ENCODE results near the gene GALK2.

The GALK2 gene

DNA sequence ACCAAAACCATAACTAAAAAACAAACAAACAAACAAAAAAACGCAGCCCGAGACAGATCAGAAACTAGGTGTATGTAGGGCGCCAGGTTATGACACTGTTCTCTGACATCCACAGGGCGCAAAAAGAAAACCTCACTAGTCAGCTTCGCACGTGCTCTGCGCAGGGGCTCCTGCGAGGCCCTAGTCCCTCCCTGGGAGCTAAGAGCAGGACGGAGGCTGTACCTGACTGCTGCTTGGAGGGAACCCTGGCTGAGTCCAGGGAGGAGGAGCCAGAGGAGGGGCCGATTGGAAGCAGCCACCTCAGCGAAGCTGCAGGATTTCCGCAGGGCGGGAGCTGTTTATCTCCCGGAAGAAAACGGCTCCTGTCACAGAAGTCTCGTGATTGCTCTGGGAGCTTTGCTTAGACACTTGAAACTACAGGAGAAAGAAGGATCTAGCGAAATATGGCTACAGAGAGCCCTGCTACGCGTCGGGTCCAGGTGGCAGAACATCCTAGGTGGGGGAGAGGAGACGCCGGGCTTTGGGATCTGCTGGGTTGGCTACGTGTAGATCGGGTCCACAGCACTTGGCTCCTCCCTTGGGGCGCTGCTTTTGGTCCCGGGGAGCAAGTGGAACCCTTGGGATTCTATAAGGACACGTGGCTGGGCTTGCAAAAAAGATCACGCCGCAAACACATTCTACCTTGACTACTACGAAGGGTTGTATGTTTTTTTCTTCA lies at the start of gene GALK2:
Gene GALK2 (plus strand): TSS at position 368 of the 718 bp plus-strand sequence. CDS start 76 bp downstream, at position 444.
- Histone ChIP-seq H3K9me3 (ENCODE audit: control insufficient read depth in 2 of 2, low read length in 2 of 2) (no peaks in the 10 kb centered on the region), H3K4me3 (ENCODE audit: low read length in 2 of 2) (peak within 1 kb of the TSS; percentile 94 to 95), H3K27ac (ENCODE audit: low read depth in 2 of 2, low read length in 2 of 2) (peak within 1 kb of the TSS; percentile 87 to 90), H3K27me3 (ENCODE audit: control insufficient read depth in 2 of 2, insufficient read depth in 2 of 2, low read length in 2 of 2) (no peaks in the 10 kb centered on the region), H3K9ac (ENCODE audit: low read depth in 1 of 2, low read length in 2 of 2) (peak within 1 kb of the TSS; percentile 78 to 82), H3K4me1 (ENCODE audit: control insufficient read depth in 2 of 2, insufficient read depth in 2 of 2, low read length in 2 of 2) (peaks cover 3 to 4% of the 10 kb centered on the region in 2 donors), H3K36me3 (ENCODE audit: control insufficient read depth in 2 of 2, insufficient read depth in 2 of 2, low read length in 2 of 2) (no peaks in the 10 kb centered on the region)

DNA sequence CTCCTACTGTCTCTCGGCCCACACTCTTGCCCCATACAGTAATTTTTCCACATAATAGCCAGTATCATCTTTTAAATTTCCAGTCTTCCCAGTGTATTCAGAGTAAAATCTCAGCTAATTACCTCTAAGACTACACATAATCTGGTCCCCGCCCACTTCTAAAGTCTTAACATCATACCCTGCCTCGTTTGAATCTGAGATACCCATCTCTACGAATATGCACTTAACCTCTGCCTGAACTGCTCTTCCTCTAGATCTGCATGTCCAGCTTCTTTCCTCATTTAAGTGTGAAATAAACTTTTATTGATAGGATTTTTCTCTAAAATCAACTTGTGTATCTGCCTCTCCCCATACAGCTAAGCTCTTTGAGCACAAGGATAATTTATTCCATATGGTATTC lies 49.2 kb upstream of the GALK2 start:
- H3K9me3 ChIP-seq (ENCODE audit: control insufficient read depth in 2 of 2, low read length in 2 of 2), result no peaks in the 10 kb centered on the region
- H3K36me3 ChIP-seq (ENCODE audit: control insufficient read depth in 2 of 2, insufficient read depth in 2 of 2, low read length in 2 of 2), result peaks cover 0 to 2% of the 10 kb centered on the region in 2 donors
- H3K27ac ChIP-seq (ENCODE audit: low read depth in 2 of 2, low read length in 2 of 2), result no peak overlapping the region
- H3K27me3 ChIP-seq (ENCODE audit: control insufficient read depth in 2 of 2, insufficient read depth in 2 of 2, low read length in 2 of 2), result no peaks in the 10 kb centered on the region
- H3K9ac ChIP-seq (ENCODE audit: low read depth in 1 of 2, low read length in 2 of 2), result no peak overlapping the region
- H3K4me1 ChIP-seq (ENCODE audit: control insufficient read depth in 2 of 2, insufficient read depth in 2 of 2, low read length in 2 of 2), result no peaks in the 10 kb centered on the region
- H3K4me3 ChIP-seq (ENCODE audit: low read length in 2 of 2), result no peak overlapping the region

DNA sequence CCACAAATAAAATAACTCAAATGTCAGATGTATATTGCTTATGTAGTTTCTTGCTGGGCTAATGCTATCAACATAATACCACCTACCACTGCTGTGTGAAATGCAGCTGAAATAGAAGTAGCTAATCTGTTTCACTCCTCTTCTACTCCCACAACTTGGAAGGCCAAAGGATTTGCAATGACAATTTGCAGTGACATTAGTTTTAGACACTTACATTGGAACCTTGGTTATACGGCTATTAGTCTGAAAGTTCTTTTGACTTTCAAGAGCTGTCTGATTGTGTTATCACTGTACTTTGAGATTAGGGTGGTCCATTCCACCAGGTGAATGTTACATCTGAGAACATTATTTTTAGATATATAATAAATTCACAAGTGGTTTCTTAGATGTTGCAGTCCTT lies 48.1 kb upstream of the GALK2 start:
- Histone ChIP-seq H3K36me3 (ENCODE audit: control insufficient read depth in 2 of 2, insufficient read depth in 2 of 2, low read length in 2 of 2) (peaks cover 0 to 2% of the 10 kb centered on the region in 2 donors), H3K4me3 (ENCODE audit: low read length in 2 of 2) (no peak overlapping the region), H3K9me3 (ENCODE audit: control insufficient read depth in 2 of 2, low read length in 2 of 2) (no peaks in the 10 kb centered on the region), H3K27me3 (ENCODE audit: control insufficient read depth in 2 of 2, insufficient read depth in 2 of 2, low read length in 2 of 2) (no peaks in the 10 kb centered on the region), H3K27ac (ENCODE audit: low read depth in 2 of 2, low read length in 2 of 2) (no peak overlapping the region), H3K4me1 (ENCODE audit: control insufficient read depth in 2 of 2, insufficient read depth in 2 of 2, low read length in 2 of 2) (no peaks in the 10 kb centered on the region), H3K9ac (ENCODE audit: low read depth in 1 of 2, low read length in 2 of 2) (no peak overlapping the region)

DNA sequence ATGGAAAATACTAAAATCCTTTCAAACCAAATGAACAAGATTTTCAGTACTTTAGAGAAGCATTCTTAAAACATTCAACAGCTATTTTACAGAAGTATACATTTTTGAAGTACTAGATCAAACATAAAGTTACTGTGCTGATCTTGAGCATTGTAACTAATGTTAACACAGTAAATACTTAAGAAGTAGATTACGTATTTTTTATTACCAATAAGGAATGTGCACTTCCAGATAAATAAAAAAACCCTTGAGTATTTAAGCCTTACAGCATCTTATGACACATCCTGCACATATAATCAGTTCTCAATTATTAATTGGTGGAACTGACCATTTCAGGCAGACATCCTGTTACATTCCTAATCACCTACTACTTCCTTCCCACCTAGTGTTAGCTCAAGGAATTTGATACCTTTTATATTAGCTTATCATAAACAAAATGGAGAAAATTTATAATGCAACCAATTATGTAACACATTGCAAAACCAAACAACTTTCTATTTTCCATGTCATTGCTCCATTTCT lies 47.4 kb upstream of the GALK2 start:
- Histone ChIP-seq H3K36me3 (ENCODE audit: control insufficient read depth in 2 of 2, insufficient read depth in 2 of 2, low read length in 2 of 2) (peaks cover 5 to 6% of the 10 kb centered on the region in 2 donors), H3K4me1 (ENCODE audit: control insufficient read depth in 2 of 2, insufficient read depth in 2 of 2, low read length in 2 of 2) (no peaks in the 10 kb centered on the region), H3K4me3 (ENCODE audit: low read length in 2 of 2) (no peak overlapping the region), H3K9me3 (ENCODE audit: control insufficient read depth in 2 of 2, low read length in 2 of 2) (no peaks in the 10 kb centered on the region), H3K27ac (ENCODE audit: low read depth in 2 of 2, low read length in 2 of 2) (no peak overlapping the region), H3K9ac (ENCODE audit: low read depth in 1 of 2, low read length in 2 of 2) (no peak overlapping the region), H3K27me3 (ENCODE audit: control insufficient read depth in 2 of 2, insufficient read depth in 2 of 2, low read length in 2 of 2) (no peaks in the 10 kb centered on the region)

DNA sequence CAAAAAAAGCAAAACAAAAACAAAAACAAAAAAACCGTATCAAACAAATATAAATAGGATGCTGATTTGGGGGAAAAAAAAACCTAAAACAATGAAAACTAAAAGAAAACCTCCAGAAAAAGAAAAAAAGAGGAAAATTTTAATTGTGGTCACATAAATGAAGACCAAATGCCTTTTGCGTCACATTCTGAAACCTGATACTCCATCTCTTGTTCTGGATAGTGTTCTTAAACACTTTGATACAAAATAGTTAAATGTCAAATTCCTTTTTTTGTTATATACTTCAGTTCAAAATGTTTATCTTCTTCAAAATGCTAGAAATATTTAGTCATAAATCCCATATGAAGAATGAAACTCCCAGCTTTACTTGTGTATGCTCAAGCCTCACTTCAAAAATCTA lies 45.7 kb upstream of the GALK2 start:
- H3K27ac ChIP-seq (ENCODE audit: low read depth in 2 of 2, low read length in 2 of 2), result no peak overlapping the region
- no peaks in the 10 kb centered on the region for H3K9me3 ChIP-seq (ENCODE audit: control insufficient read depth in 2 of 2, low read length in 2 of 2)
- H3K36me3 ChIP-seq (ENCODE audit: control insufficient read depth in 2 of 2, insufficient read depth in 2 of 2, low read length in 2 of 2), result peaks cover 15 to 21% of the 10 kb centered on the region in 2 donors
- H3K4me3 ChIP-seq (ENCODE audit: low read length in 2 of 2), result no peak overlapping the region
- H3K27me3 ChIP-seq (ENCODE audit: control insufficient read depth in 2 of 2, insufficient read depth in 2 of 2, low read length in 2 of 2), result no peaks in the 10 kb centered on the region
- H3K9ac ChIP-seq (ENCODE audit: low read depth in 1 of 2, low read length in 2 of 2), result no peak overlapping the region
- no peaks in the 10 kb centered on the region for H3K4me1 ChIP-seq (ENCODE audit: control insufficient read depth in 2 of 2, insufficient read depth in 2 of 2, low read length in 2 of 2)

DNA sequence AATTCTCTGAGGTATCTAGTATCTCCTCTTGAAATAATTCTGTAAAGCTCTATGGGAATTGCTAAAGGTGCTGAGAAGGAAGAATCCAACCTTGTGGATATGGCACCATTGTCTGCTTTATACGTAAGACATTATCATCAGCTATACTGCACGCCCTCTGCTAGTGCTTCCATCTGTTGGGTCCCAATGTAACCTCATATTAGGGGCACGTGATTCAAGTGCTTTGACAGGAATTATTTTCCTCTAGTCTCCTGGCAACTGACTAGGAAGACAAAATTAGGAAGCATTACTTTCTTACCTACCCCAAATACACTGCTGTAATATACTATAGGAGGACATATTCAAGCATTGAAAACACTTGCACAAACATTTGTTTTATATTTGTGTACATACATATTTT lies 38.6 kb upstream of the GALK2 start:
- no peaks in the 10 kb centered on the region for H3K27me3 ChIP-seq (ENCODE audit: control insufficient read depth in 2 of 2, insufficient read depth in 2 of 2, low read length in 2 of 2)
- no peak overlapping the region for H3K4me3 ChIP-seq (ENCODE audit: low read length in 2 of 2)
- peaks cover 47 to 62% of the 10 kb centered on the region in 2 donors for H3K36me3 ChIP-seq (ENCODE audit: control insufficient read depth in 2 of 2, insufficient read depth in 2 of 2, low read length in 2 of 2)
- H3K4me1 ChIP-seq (ENCODE audit: control insufficient read depth in 2 of 2, insufficient read depth in 2 of 2, low read length in 2 of 2), result no peaks in the 10 kb centered on the region
- no peak overlapping the region for H3K27ac ChIP-seq (ENCODE audit: low read depth in 2 of 2, low read length in 2 of 2)
- H3K9me3 ChIP-seq (ENCODE audit: control insufficient read depth in 2 of 2, low read length in 2 of 2), result no peaks in the 10 kb centered on the region
- H3K9ac ChIP-seq (ENCODE audit: low read depth in 1 of 2, low read length in 2 of 2), result no peak overlapping the region

DNA sequence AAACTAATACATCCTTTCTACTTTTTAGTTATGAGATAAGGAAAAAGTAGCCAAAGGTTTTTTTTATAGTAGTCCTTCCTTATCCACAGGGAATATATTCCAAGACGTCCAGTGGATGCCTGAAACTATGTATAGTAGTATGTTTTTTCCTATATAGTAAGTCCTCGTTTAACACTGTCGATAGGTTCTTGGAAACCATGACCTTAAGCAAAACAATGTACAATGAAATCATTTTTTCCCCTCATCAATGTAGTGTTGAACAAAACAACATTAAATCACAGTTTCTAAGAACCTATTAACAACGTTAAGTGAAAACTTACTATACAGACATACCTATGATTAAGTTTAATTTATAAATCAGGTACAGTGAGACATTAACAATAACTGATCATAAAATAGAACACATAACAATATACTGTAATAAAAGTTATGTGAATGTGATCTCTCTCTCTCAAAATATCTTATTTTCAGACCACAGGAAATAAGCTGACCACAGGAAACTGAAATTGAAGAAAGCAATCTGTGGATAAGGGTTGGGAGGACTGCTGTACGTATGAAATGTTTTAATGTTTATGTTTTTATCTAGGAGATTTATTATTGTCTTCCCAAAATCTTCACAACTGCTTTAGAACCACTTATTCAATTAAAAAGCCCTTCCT lies 35.2 kb upstream of the GALK2 start:
- no peak overlapping the region for H3K27ac ChIP-seq (ENCODE audit: low read depth in 2 of 2, low read length in 2 of 2)
- peaks cover 53 to 61% of the 10 kb centered on the region in 2 donors for H3K36me3 ChIP-seq (ENCODE audit: control insufficient read depth in 2 of 2, insufficient read depth in 2 of 2, low read length in 2 of 2)
- H3K4me1 ChIP-seq (ENCODE audit: control insufficient read depth in 2 of 2, insufficient read depth in 2 of 2, low read length in 2 of 2), result no peaks in the 10 kb centered on the region
- no peak overlapping the region for H3K4me3 ChIP-seq (ENCODE audit: low read length in 2 of 2)
- no peaks in the 10 kb centered on the region for H3K9me3 ChIP-seq (ENCODE audit: control insufficient read depth in 2 of 2, low read length in 2 of 2)
- H3K27me3 ChIP-seq (ENCODE audit: control insufficient read depth in 2 of 2, insufficient read depth in 2 of 2, low read length in 2 of 2), result no peaks in the 10 kb centered on the region
- no peak overlapping the region for H3K9ac ChIP-seq (ENCODE audit: low read depth in 1 of 2, low read length in 2 of 2)

DNA sequence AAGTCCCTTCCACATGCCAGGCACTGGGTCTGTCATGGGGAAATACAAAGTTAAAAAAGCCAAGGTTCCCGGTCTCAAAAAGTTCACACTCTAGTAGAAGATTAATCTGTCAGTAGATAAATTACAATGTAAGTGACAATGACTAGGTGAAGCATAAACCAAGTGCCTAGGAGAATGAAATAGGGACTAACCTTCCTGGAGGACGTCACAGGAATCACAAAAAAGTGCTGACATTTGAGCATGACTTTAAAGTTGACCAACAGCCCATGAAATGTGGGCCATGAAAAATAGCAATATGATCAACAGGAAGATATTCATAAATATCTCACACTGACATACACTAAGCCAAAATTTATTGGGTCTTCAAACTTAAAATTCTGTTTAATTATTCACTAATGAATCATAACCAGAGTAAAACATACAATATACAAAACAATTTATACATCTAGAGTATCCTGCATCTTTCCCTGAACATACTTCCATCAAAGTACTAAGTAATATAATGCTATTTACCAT lies 34.6 kb upstream of the GALK2 start:
- Histone ChIP-seq H3K4me3 (ENCODE audit: low read length in 2 of 2) (no peak overlapping the region), H3K9me3 (ENCODE audit: control insufficient read depth in 2 of 2, low read length in 2 of 2) (no peaks in the 10 kb centered on the region), H3K4me1 (ENCODE audit: control insufficient read depth in 2 of 2, insufficient read depth in 2 of 2, low read length in 2 of 2) (no peaks in the 10 kb centered on the region), H3K27ac (ENCODE audit: low read depth in 2 of 2, low read length in 2 of 2) (no peak overlapping the region), H3K36me3 (ENCODE audit: control insufficient read depth in 2 of 2, insufficient read depth in 2 of 2, low read length in 2 of 2) (peaks cover 49 to 56% of the 10 kb centered on the region in 2 donors), H3K27me3 (ENCODE audit: control insufficient read depth in 2 of 2, insufficient read depth in 2 of 2, low read length in 2 of 2) (no peaks in the 10 kb centered on the region), H3K9ac (ENCODE audit: low read depth in 1 of 2, low read length in 2 of 2) (no peak overlapping the region)

DNA sequence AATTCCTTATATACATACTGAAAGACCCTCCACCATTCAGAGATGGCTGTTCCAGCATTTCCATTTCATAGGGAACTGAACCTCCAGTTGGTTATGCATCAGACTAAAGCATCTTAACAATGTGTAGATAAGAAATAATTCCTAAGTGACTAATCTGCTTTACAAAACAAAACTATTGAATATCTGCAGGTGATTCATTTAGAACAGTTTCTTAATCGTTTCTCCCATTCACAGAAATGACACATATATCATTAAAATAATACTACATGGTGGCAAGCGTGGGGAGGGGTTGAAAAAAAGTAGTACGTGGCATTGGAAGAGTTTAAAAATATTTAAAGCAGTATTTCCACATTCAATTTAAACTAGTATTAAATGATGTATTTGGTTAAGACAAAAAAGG lies 34.1 kb upstream of the GALK2 start:
- Histone ChIP-seq H3K36me3 (ENCODE audit: control insufficient read depth in 2 of 2, insufficient read depth in 2 of 2, low read length in 2 of 2) (peaks cover 51 to 55% of the 10 kb centered on the region in 2 donors), H3K9ac (ENCODE audit: low read depth in 1 of 2, low read length in 2 of 2) (no peak overlapping the region), H3K27ac (ENCODE audit: low read depth in 2 of 2, low read length in 2 of 2) (no peak overlapping the region), H3K9me3 (ENCODE audit: control insufficient read depth in 2 of 2, low read length in 2 of 2) (no peaks in the 10 kb centered on the region), H3K4me3 (ENCODE audit: low read length in 2 of 2) (no peak overlapping the region), H3K27me3 (ENCODE audit: control insufficient read depth in 2 of 2, insufficient read depth in 2 of 2, low read length in 2 of 2) (no peaks in the 10 kb centered on the region), H3K4me1 (ENCODE audit: control insufficient read depth in 2 of 2, insufficient read depth in 2 of 2, low read length in 2 of 2) (no peaks in the 10 kb centered on the region)

DNA sequence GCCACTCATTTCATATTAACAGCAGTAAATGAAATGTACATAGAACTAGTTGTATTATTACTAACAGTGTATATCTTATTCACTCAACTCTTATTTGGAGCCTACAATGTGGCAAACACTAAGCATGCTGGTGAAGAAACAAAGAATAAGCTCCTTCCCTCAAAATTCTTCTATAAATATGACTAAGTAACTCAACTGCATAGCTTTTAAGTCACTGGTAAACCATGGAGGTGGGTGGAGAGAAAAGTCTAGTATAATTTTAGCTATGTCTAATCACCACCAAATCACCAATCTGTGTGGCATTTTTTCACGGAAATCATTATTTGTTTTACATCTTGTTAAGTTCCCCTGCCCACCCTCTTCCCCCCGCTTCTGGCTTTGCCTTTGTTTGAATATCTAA lies 32.2 kb upstream of the GALK2 start:
- H3K4me3 ChIP-seq (ENCODE audit: low read length in 2 of 2), result no peak overlapping the region
- no peaks in the 10 kb centered on the region for H3K27me3 ChIP-seq (ENCODE audit: control insufficient read depth in 2 of 2, insufficient read depth in 2 of 2, low read length in 2 of 2)
- H3K27ac ChIP-seq (ENCODE audit: low read depth in 2 of 2, low read length in 2 of 2), result no peak overlapping the region
- no peaks in the 10 kb centered on the region for H3K4me1 ChIP-seq (ENCODE audit: control insufficient read depth in 2 of 2, insufficient read depth in 2 of 2, low read length in 2 of 2)
- H3K36me3 ChIP-seq (ENCODE audit: control insufficient read depth in 2 of 2, insufficient read depth in 2 of 2, low read length in 2 of 2), result peaks cover 63 to 64% of the 10 kb centered on the region in 2 donors
- no peak overlapping the region for H3K9ac ChIP-seq (ENCODE audit: low read depth in 1 of 2, low read length in 2 of 2)
- no peaks in the 10 kb centered on the region for H3K9me3 ChIP-seq (ENCODE audit: control insufficient read depth in 2 of 2, low read length in 2 of 2)
